Cardiac muscle cell (in vitro differentiated cells and primary cell): ENCODE measurements around the gene DNAJA4. TPM values are rescaled to one million over a fixed set of nuclear protein-coding genes. Genes with fewer than 3 reads are reported as not detected.
A peak's percentile ranks its signal among the peaks of the same experiment; 100 is the strongest.

ENCODE experiments used
- DNase-seq, 2 donors: peaks; one replicate each; pipeline versions ENCODE4 v3.0.0 to v3.0.0-alpha.2; 2010 to 2017; ENCODE audit warnings: low read depth in 1 of 2, low spot score in 1 of 2
- H3K27ac ChIP-seq: fragments of 200-600 bp; sonication (generic); 2 replicates; pipeline ENCODE4 v1.5.1; 2016
- H3K27me3 ChIP-seq: fragments of 200-600 bp; sonication (generic); 2 replicates; pipeline ENCODE4 v1.6.0; 2016; ENCODE audit warnings: control low read depth
- H3K36me3 ChIP-seq: fragments of 200-600 bp; sonication (generic); 2 replicates; pipeline ENCODE4 v1.5.1; 2016; ENCODE audit warnings: control low read depth
- H3K4me1 ChIP-seq: fragments of 200-600 bp; sonication (generic); 2 replicates; pipeline ENCODE4 v1.8.1; 2017; ENCODE audit warnings: low read depth, mild to moderate bottlenecking, mixed run types
- H3K4me3 ChIP-seq: fragments of 200-600 bp; sonication (generic); 2 replicates; pipeline ENCODE4 v1.5.1; 2016; ENCODE audit warnings: mild to moderate bottlenecking
- H3K9me3 ChIP-seq: fragments of 200-600 bp; sonication (generic); 2 replicates; pipeline ENCODE4 v1.5.1; 2017; ENCODE audit warnings: low read depth, mild to moderate bottlenecking, control low read depth
- CTCF ChIP-seq: IDR thresholded peaks from 2 replicates; pipeline ENCODE4 v1.5.1; 2012; ENCODE audit warnings: low read depth, mild to moderate bottlenecking, low read length
- polyA plus RNA-seq: library from polyadenylated mRNA; unstranded; fragments of >200 nt; fragmentation: Nextera tagmentation; extraction: Ambion mirVana; gene quantifications from 2 replicates; pipeline ENCODE4 v1.2.1, GENCODE V29; 2016
- total RNA-seq: library from RNA; depleted of rRNA; stranded (reverse); fragments of >200 nt; gene quantifications from 2 replicates; pipeline ENCODE4 v1.2.3, GENCODE V29; 2016

The DNAJA4 gene
- total and polyA plus RNA-seq, 2 experiments from 2014 or later = 3.2 to 3.4 TPM

GRCh38 chr15:78301326-78301725, 37.0 kb downstream of the DNAJA4 start:
- Histone ChIP-seq H3K27me3 (peaks cover 26% of the 10 kb centered on the region), H3K4me3 (no peak overlapping the region), H3K9me3 (no peaks in the 10 kb centered on the region), H3K4me1 (peaks cover 7% of the 10 kb centered on the region), H3K27ac (no peak overlapping the region), H3K36me3 (no peaks in the 10 kb centered on the region)
- DNase-seq = no peak
- no peak for TF ChIP-seq CTCF

- H3K4me3 ChIP-seq = no peak overlapping the region
- peaks cover 7% of the 10 kb centered on the region for H3K4me1 ChIP-seq
- no peaks in the 10 kb centered on the region for H3K9me3 ChIP-seq
- no peak for DNase-seq
- H3K27ac ChIP-seq = no peak overlapping the region
- TF ChIP-seq CTCF = no peak
- peaks cover 26% of the 10 kb centered on the region for H3K27me3 ChIP-seq
- no peaks in the 10 kb centered on the region for H3K36me3 ChIP-seq
These were observed 37.5 kb downstream of the DNAJA4 start for GRCh38 chr15:78301828-78302227.

GRCh38 chr15:78302579-78303312, 38.4 kb downstream of the DNAJA4 start:
- TF ChIP-seq CTCF = no peak
- DNase-seq = peak in 1 of 2 donors; percentile 72
- H3K4me1 ChIP-seq = peaks cover 7% of the 10 kb centered on the region
- H3K9me3 ChIP-seq = no peaks in the 10 kb centered on the region
- peaks cover 26% of the 10 kb centered on the region for H3K27me3 ChIP-seq
- H3K27ac ChIP-seq = no peak overlapping the region
- H3K36me3 ChIP-seq = no peaks in the 10 kb centered on the region
- no peak overlapping the region for H3K4me3 ChIP-seq

GRCh38 chr15:78304216-78305066, 40.1 kb downstream of the DNAJA4 start:
- Histone ChIP-seq H3K27me3 (peaks cover 26% of the 10 kb centered on the region), H3K9me3 (no peaks in the 10 kb centered on the region), H3K4me1 (no peaks in the 10 kb centered on the region), H3K27ac (no peak overlapping the region), H3K4me3 (no peak overlapping the region), H3K36me3 (no peaks in the 10 kb centered on the region)
- TF ChIP-seq CTCF = no peak
- no peak for DNase-seq

- Histone ChIP-seq H3K4me1 (no peaks in the 10 kb centered on the region), H3K36me3 (no peaks in the 10 kb centered on the region), H3K9me3 (no peaks in the 10 kb centered on the region), H3K27me3 (peaks cover 18% of the 10 kb centered on the region), H3K4me3 (no peak overlapping the region), H3K27ac (no peak overlapping the region)
- no peak for TF ChIP-seq CTCF
- DNase-seq = peak in 1 of 2 donors; percentile 84
These were observed 41.9 kb downstream of the DNAJA4 start for GRCh38 chr15:78306176-78306774.
